HCT116 (cell line): Measurements from ENCODE around the gene CUX1.

Experiments
- CBX3 ChIP-seq: IDR thresholded peaks from 2 replicates; pipeline ENCODE4 v1.6.1; 2012; ENCODE audit warnings: low read depth
- EGR1 ChIP-seq: IDR thresholded peaks from 2 replicates; pipeline ENCODE4 v1.6.1; 2012; ENCODE audit warnings: low read depth
- EZH2 ChIP-seq: fragments of 200-600 bp; sonication (generic); IDR thresholded peaks from 2 replicates; pipeline ENCODE4 v1.6.1; 2017; ENCODE audit warnings: antibody characterized with exemption, mixed run types
- EZH2phosphoT487 ChIP-seq: fragments of 200-600 bp; IDR thresholded peaks from 2 replicates; pipeline ENCODE4 v1.6.1; 2018; ENCODE audit warnings: antibody characterized with exemption, borderline replicate concordance
- SIN3A ChIP-seq: IDR thresholded peaks from 2 replicates; pipeline ENCODE4 v1.6.1; 2012; ENCODE audit warnings: low read depth
- YY1 ChIP-seq: IDR thresholded peaks from 2 replicates; pipeline ENCODE4 v1.6.1; 2011; ENCODE audit warnings: low read length, low read depth, moderate library complexity, mild to moderate bottlenecking; ENCODE audit not compliant: insufficient replicate concordance; ENCODE audit errors: extremely low read depth
- ZNF274 ChIP-seq: fragments of 200-500 bp; sonication (Bioruptor generic); IDR thresholded peaks from 2 replicates; pipeline ENCODE4 v1.6.1; 2014; ENCODE audit warnings: mild to moderate bottlenecking, low read depth, low read length, inconsistent platforms
- TF ChIP-seq, protein P1 (sequence below), 3 experiments: fragments of 200-600 bp in 1 of 3; sonication (generic) in 1 of 3; IDR thresholded peaks in 2 of 3; conservative IDR thresholded peaks in 1 of 3; 2 replicates each; pipeline ENCODE4 v1.5.1; 2012 to 2017; ENCODE audit warnings: low read depth in 2 of 3, low read length in 2 of 3, antibody characterized with exemption in 1 of 3, borderline replicate concordance in 1 of 3, control low read depth in 1 of 3, mild to moderate bottlenecking in 1 of 3, mixed read lengths in 1 of 3, mixed run types in 1 of 3, moderate library complexity in 1 of 3; ENCODE audit not compliant: insufficient read depth in 1 of 3
- TF ChIP-seq, protein P2 (sequence below): IDR thresholded peaks from 2 replicates; pipeline ENCODE4 v1.6.1; 2012
- TF ChIP-seq, protein P3 (sequence below): IDR thresholded peaks from 2 replicates; pipeline ENCODE4 v1.6.1; 2011; ENCODE audit warnings: mild to moderate bottlenecking, low read length, moderate library complexity; ENCODE audit not compliant: insufficient replicate concordance; ENCODE audit errors: extremely low read depth

DNA sequence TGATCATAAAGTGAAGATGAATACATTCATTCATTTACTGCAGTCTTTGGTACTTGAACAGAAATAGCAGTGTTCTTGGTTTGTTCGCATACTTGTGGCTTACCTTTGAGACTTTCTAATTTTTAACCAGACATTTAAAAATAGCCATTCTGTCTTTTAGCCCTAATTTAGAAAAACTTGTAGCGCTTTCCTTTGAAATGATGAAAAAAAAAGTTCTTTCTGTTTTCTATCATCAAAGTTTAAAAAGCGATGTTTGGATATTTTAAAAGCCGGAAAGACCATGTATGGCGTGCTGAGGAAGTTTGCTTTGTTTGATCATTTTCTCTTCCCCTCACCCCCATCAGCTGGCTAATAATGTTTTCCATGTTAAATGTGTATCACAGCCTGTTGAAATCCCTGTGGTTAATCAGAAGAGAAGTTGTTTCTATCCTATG, 116.3 kb downstream of the CUX1 start:
- TF ChIP-seq, protein P1, sequence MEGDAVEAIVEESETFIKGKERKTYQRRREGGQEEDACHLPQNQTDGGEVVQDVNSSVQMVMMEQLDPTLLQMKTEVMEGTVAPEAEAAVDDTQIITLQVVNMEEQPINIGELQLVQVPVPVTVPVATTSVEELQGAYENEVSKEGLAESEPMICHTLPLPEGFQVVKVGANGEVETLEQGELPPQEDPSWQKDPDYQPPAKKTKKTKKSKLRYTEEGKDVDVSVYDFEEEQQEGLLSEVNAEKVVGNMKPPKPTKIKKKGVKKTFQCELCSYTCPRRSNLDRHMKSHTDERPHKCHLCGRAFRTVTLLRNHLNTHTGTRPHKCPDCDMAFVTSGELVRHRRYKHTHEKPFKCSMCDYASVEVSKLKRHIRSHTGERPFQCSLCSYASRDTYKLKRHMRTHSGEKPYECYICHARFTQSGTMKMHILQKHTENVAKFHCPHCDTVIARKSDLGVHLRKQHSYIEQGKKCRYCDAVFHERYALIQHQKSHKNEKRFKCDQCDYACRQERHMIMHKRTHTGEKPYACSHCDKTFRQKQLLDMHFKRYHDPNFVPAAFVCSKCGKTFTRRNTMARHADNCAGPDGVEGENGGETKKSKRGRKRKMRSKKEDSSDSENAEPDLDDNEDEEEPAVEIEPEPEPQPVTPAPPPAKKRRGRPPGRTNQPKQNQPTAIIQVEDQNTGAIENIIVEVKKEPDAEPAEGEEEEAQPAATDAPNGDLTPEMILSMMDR (IDR thresholded peaks at IDR 0.05 in 2 of 3, conservative IDR thresholded peaks at IDR 0.05 in 1 of 3; ENCODE audit: borderline replicate concordance in 1 of 3, insufficient read depth in 1 of 3, low read depth in 2 of 3, low read length in 2 of 3) = no peak
- TF ChIP-seq CBX3 = no peak
- TF ChIP-seq YY1 = no peak
- no peak for TF ChIP-seq SIN3A
- no peak for TF ChIP-seq EZH2phosphoT487
- TF ChIP-seq EZH2 = no peak
- TF ChIP-seq, protein P2, sequence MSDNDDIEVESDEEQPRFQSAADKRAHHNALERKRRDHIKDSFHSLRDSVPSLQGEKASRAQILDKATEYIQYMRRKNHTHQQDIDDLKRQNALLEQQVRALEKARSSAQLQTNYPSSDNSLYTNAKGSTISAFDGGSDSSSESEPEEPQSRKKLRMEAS = no peak
- TF ChIP-seq, protein P3, sequence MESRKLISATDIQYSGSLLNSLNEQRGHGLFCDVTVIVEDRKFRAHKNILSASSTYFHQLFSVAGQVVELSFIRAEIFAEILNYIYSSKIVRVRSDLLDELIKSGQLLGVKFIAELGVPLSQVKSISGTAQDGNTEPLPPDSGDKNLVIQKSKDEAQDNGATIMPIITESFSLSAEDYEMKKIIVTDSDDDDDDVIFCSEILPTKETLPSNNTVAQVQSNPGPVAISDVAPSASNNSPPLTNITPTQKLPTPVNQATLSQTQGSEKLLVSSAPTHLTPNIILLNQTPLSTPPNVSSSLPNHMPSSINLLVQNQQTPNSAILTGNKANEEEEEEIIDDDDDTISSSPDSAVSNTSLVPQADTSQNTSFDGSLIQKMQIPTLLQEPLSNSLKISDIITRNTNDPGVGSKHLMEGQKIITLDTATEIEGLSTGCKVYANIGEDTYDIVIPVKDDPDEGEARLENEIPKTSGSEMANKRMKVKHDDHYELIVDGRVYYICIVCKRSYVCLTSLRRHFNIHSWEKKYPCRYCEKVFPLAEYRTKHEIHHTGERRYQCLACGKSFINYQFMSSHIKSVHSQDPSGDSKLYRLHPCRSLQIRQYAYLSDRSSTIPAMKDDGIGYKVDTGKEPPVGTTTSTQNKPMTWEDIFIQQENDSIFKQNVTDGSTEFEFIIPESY = no peak
- TF ChIP-seq EGR1 = no peak
- no peak for TF ChIP-seq ZNF274
